Measurements from ENCODE around the gene FRMD5.

FRMD5 gene

DNA sequence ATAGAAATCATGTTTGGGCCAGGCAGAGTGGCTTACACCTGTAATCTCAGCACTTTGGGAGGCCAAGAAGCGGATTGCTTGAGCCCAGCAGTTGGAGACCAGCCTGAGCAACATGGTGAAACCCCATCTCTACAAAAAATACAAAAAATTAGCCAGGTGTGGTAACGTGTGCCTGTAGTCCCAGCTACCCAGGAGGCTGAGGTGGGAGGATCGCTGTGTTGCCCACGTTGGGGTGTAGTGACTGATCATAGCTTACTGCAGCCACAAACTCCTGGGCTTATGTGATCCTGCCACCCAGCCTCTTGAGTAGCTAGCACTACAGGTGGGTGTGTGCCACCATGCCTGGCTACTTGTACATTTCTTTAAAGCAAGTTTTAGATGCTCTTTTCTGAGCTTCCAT, 254.0 kb downstream of the FRMD5 start:
- Mint-ChIP-seq H3K27me3 (ENCODE audit: low read depth) (peaks cover 7% of the 10 kb centered on the region), H3K9me3 (no peaks in the 10 kb centered on the region), H3K4me1 (ENCODE audit: low read depth) (no peaks in the 10 kb centered on the region), H3K4me3 (no peak overlapping the region), H3K27ac (no peak overlapping the region), H3K36me3 (ENCODE audit: low read depth) (no peaks in the 10 kb centered on the region)

- H3K36me3 Mint-ChIP-seq (ENCODE audit: low read depth): no peaks in the 10 kb centered on the region
Measured at GRCh38 chr15:43939070-43939469, 256.0 kb downstream of the FRMD5 start.

GRCh38 chr15:43934480-43934879, 260.6 kb downstream of the FRMD5 start:
- Mint-ChIP-seq H3K4me1 (ENCODE audit: low read depth) (no peaks in the 10 kb centered on the region), H3K27ac (no peak overlapping the region), H3K4me3 (no peak overlapping the region), H3K27me3 (ENCODE audit: low read depth) (peaks cover 13% of the 10 kb centered on the region), H3K9me3 (no peaks in the 10 kb centered on the region), H3K36me3 (ENCODE audit: low read depth) (no peaks in the 10 kb centered on the region)

More at GRCh38 chr15:43939070-43939469, 256.0 kb downstream of the FRMD5 start:
- Mint-ChIP-seq H3K27ac (no peak overlapping the region), H3K9me3 (no peaks in the 10 kb centered on the region), H3K4me3 (no peak overlapping the region), H3K4me1 (ENCODE audit: low read depth) (no peaks in the 10 kb centered on the region), H3K27me3 (ENCODE audit: low read depth) (peaks cover 13% of the 10 kb centered on the region)

- Mint-ChIP-seq H3K36me3 (ENCODE audit: low read depth) (no peaks in the 10 kb centered on the region), H3K9me3 (no peaks in the 10 kb centered on the region)
Measured at GRCh38 chr15:43932907-43933306, 262.2 kb downstream of the FRMD5 start.

DNA sequence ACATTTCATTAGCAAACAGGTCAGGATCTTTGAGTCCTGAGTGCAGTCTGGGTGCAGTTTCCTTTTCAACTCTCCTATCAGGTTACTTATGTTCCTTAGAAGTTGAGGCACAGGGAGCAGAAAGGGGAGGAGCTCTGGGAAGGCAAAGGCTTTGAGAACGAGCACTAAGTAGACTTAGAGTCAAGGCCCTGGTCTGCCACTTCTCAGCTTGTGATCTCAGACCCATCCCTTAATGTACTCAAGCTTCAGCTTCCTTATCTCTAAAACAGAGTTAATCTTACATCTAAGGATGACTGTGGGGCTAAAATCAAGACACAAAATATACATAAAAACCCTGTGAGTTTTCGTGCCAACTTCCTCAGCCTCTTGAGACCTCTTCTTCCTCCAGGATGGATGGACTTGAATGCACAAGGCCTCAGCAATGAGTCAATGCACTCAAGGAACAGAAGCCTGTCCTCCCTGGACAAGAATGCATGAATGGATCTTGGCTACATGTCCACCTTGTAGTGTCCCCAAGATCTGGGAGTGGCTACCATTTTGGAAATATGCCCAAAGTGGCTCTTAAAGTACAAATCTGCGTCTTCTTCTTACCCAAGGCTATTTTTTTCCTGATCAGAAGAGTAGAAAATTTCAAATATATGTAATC, 263.2 kb downstream of the FRMD5 start:
- no peaks in the 10 kb centered on the region for H3K36me3 Mint-ChIP-seq (ENCODE audit: low read depth)
- H3K9me3 Mint-ChIP-seq: no peaks in the 10 kb centered on the region
- H3K4me3 Mint-ChIP-seq: no peak overlapping the region
- peaks cover 6% of the 10 kb centered on the region for H3K27me3 Mint-ChIP-seq (ENCODE audit: low read depth)
- H3K27ac Mint-ChIP-seq: no peak overlapping the region
- no peaks in the 10 kb centered on the region for H3K4me1 Mint-ChIP-seq (ENCODE audit: low read depth)

More at GRCh38 chr15:43932907-43933306, 262.2 kb downstream of the FRMD5 start:
- Mint-ChIP-seq H3K27ac (no peak overlapping the region), H3K4me1 (ENCODE audit: low read depth) (no peaks in the 10 kb centered on the region), H3K4me3 (no peak overlapping the region), H3K27me3 (ENCODE audit: low read depth) (peaks cover 13% of the 10 kb centered on the region)

DNA sequence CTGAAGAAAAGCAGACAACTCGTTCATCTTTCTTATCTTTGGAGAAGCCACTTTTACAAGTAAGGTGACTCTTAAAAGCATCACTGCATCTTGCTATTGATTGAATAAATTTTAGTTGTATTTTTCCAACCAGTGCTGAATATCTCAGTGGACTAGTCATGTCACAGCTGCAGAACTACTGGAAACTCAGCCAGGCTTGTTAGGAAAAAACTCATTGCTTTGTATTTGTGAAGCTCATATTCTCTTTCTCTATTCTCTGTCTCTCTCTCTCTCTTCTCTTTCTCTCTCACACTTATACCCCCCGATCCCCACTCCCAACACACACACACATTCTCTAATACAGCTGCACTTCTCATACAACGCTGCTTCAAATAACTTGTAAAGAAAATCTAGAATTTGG, 264.0 kb downstream of the FRMD5 start:
- Mint-ChIP-seq H3K4me1 (ENCODE audit: low read depth) (no peaks in the 10 kb centered on the region), H3K27ac (no peak overlapping the region), H3K9me3 (no peaks in the 10 kb centered on the region), H3K4me3 (no peak overlapping the region), H3K27me3 (ENCODE audit: low read depth) (peaks cover 5% of the 10 kb centered on the region), H3K36me3 (ENCODE audit: low read depth) (no peaks in the 10 kb centered on the region)

- no peaks in the 10 kb centered on the region for H3K9me3 Mint-ChIP-seq
- no peaks in the 10 kb centered on the region for H3K4me1 Mint-ChIP-seq (ENCODE audit: low read depth)
- H3K4me3 Mint-ChIP-seq: no peak overlapping the region
- H3K36me3 Mint-ChIP-seq (ENCODE audit: low read depth): no peaks in the 10 kb centered on the region
- H3K27me3 Mint-ChIP-seq (ENCODE audit: low read depth): peaks cover 5% of the 10 kb centered on the region
- no peak overlapping the region for H3K27ac Mint-ChIP-seq
Measured at GRCh38 chr15:43930556-43930955, 264.5 kb downstream of the FRMD5 start.

DNA sequence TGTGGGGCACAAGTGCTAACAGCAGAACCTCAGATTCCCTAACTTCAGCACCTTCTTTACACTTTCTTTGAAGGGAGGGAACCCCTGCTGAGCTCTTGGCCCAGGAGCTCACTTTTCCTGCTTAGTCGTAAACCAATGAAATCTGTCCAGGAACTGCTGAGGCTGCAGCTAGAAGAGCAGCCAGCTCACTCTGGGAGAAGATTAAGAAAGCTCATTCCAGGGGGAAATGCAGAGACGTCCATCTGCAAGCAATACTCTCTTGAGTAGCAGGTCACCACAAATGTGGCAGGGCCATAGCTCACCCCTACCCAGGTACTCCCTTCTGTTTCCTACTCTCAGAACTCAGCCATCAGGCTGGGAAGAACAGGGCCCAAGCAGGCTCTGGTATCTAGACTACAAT, 265.0 kb downstream of the FRMD5 start:
- Mint-ChIP-seq H3K4me1 (ENCODE audit: low read depth) (no peaks in the 10 kb centered on the region), H3K36me3 (ENCODE audit: low read depth) (no peaks in the 10 kb centered on the region), H3K4me3 (no peak overlapping the region), H3K27ac (no peak overlapping the region), H3K27me3 (ENCODE audit: low read depth) (peaks cover 5% of the 10 kb centered on the region), H3K9me3 (no peaks in the 10 kb centered on the region)

GRCh38 chr15:43928152-43928551, 266.9 kb downstream of the FRMD5 start:
- H3K36me3 Mint-ChIP-seq (ENCODE audit: low read depth): no peaks in the 10 kb centered on the region
- no peak overlapping the region for H3K27ac Mint-ChIP-seq
- H3K4me3 Mint-ChIP-seq: no peak overlapping the region
- no peaks in the 10 kb centered on the region for H3K9me3 Mint-ChIP-seq
- H3K27me3 Mint-ChIP-seq (ENCODE audit: low read depth): no peaks in the 10 kb centered on the region
- no peaks in the 10 kb centered on the region for H3K4me1 Mint-ChIP-seq (ENCODE audit: low read depth)

GRCh38 chr15:43927203-43927602, 267.9 kb downstream of the FRMD5 start:
- Mint-ChIP-seq H3K4me3 (no peak overlapping the region), H3K27ac (no peak overlapping the region), H3K27me3 (ENCODE audit: low read depth) (no peaks in the 10 kb centered on the region), H3K36me3 (ENCODE audit: low read depth) (no peaks in the 10 kb centered on the region), H3K9me3 (no peaks in the 10 kb centered on the region), H3K4me1 (ENCODE audit: low read depth) (no peaks in the 10 kb centered on the region)

DNA sequence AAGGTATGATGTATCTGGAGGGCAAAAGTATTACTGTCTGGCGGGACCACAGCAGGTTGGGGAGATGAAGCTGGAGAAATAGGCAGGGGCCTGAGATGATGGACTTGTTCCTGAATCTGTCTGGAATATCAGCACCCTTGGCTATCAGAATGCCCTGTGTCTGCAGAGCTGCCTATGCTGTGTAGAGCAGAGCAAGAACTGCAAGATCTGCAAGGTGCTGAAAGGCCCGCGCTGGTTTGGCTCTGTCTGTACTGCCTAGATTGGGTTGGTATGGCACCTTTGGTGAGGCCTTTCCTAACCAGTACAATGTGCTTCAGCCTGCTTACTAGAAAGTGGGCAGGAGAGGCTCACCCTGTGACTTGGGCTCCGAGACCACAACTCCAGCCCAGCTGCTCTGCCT, 271.5 kb downstream of the FRMD5 start:
- no peak overlapping the region for H3K27ac Mint-ChIP-seq
- H3K36me3 Mint-ChIP-seq (ENCODE audit: low read depth): no peaks in the 10 kb centered on the region
- H3K4me3 Mint-ChIP-seq: no peak overlapping the region
- H3K27me3 Mint-ChIP-seq (ENCODE audit: low read depth): no peaks in the 10 kb centered on the region
- H3K9me3 Mint-ChIP-seq: no peaks in the 10 kb centered on the region
- H3K4me1 Mint-ChIP-seq (ENCODE audit: low read depth): no peaks in the 10 kb centered on the region

DNA sequence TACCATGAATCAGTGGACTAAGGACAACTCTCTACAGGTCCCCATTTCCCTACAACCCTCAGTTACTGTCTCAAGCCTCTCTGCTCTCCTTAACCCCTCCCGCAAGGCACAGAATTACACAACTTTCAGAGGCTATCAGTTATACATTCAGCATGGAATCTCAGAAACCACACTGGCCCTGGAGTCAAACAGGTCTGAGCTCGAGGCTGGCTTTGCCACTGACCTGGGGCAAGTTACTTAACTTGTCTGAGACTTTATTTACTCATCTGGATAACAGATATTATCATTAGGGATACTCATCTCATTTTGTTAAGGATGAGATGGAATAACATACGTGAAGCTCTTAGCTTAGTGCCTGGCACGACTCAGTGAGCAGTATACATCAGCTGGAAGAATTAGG, 273.1 kb downstream of the FRMD5 start:
- no peaks in the 10 kb centered on the region for H3K36me3 Mint-ChIP-seq (ENCODE audit: low read depth)
- no peaks in the 10 kb centered on the region for H3K9me3 Mint-ChIP-seq
- H3K27me3 Mint-ChIP-seq (ENCODE audit: low read depth): no peaks in the 10 kb centered on the region

DNA sequence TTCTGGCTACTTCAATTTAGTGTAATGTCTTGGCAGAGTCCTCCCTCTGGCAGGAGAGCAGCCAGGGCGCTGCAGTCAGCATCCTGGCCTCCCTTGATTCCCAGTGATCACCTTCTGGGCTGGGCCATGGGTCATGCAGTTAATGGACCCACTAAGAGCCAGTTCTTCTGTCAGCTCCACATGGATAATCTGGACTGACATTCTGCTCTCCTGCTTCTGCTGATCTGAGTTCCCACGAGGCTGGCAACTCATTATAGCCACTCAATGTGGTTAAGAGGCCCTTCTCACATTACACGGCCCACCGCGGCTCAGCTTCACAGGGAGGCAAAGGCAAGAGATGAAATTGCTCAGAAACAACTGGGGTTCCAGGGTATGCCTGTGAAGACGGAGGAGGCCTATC, 274.3 kb downstream of the FRMD5 start:
- no peak overlapping the region for H3K27ac Mint-ChIP-seq
- no peak overlapping the region for H3K4me3 Mint-ChIP-seq
- no peaks in the 10 kb centered on the region for H3K36me3 Mint-ChIP-seq (ENCODE audit: low read depth)
- H3K27me3 Mint-ChIP-seq (ENCODE audit: low read depth): no peaks in the 10 kb centered on the region
- H3K4me1 Mint-ChIP-seq (ENCODE audit: low read depth): no peaks in the 10 kb centered on the region
- no peaks in the 10 kb centered on the region for H3K9me3 Mint-ChIP-seq

More for the DNA sequence above, 273.1 kb downstream of the FRMD5 start:
- Mint-ChIP-seq H3K4me3 (no peak overlapping the region), H3K27ac (no peak overlapping the region), H3K4me1 (ENCODE audit: low read depth) (no peaks in the 10 kb centered on the region)

- H3K27me3 Mint-ChIP-seq (ENCODE audit: low read depth): no peaks in the 10 kb centered on the region
- H3K9me3 Mint-ChIP-seq: no peaks in the 10 kb centered on the region
- no peaks in the 10 kb centered on the region for H3K36me3 Mint-ChIP-seq (ENCODE audit: low read depth)
- H3K4me1 Mint-ChIP-seq (ENCODE audit: low read depth): no peaks in the 10 kb centered on the region
- no peak overlapping the region for H3K4me3 Mint-ChIP-seq
- no peak overlapping the region for H3K27ac Mint-ChIP-seq
Measured at GRCh38 chr15:43920254-43920600, 274.8 kb downstream of the FRMD5 start.

- Mint-ChIP-seq H3K27me3 (ENCODE audit: low read depth) (no peaks in the 10 kb centered on the region), H3K4me1 (ENCODE audit: low read depth) (no peaks in the 10 kb centered on the region), H3K9me3 (no peaks in the 10 kb centered on the region), H3K27ac (no peak overlapping the region), H3K4me3 (no peak overlapping the region), H3K36me3 (ENCODE audit: low read depth) (no peaks in the 10 kb centered on the region)
Measured at GRCh38 chr15:43919540-43920253, 275.4 kb downstream of the FRMD5 start.

Measured in T-helper 1 cell treated with Interleukin-12 subunit alpha and Interleukin-12 subunit beta and Interleukin-4 antibody, amounts not matched to agents 30 μg/mL and 1 μg/mL, for 36 hours (primary cell).